Measurements from ENCODE around the gene FAIM. TPM values are rescaled to one million over a fixed set of nuclear protein-coding genes. Genes with fewer than 3 reads are reported as not detected.
"Not testable (repeated sequence)": the region's sequence is repeated elsewhere in the genome, so short reads cannot be mapped to it uniquely, and the experiment has no call there.

The FAIM gene
- total RNA-seq, 4 donors from 2014 or later, result 0.88 to 3.0 (median 1.1) TPM; not detected in 1

GRCh38 chr3:138678874-138679392, 70.4 kb downstream of the FAIM start:
- Histone ChIP-seq H3K36me3 (peaks cover 2 to 60% of the 10 kb centered on the region in 2 donors), H3K4me3 (no peak overlapping the region), H3K27ac (no peak overlapping the region), H3K9me3 (no peaks in the 10 kb centered on the region), H3K4me1 (no peaks in the 10 kb centered on the region), H3K27me3 (no peaks in the 10 kb centered on the region)
- no peak for TF ChIP-seq CTCF (IDR thresholded peaks at IDR 0.05 in 4 of 5, conservative IDR thresholded peaks at IDR 0.05 in 1 of 5)
- no peak for TF ChIP-seq POLR2A (IDR thresholded peaks at IDR 0.05)
- intact Hi-C loops (cut with DNase I; ENCODE audit: low total_unique reads), result no loop called here
- in situ Hi-C loops (cut with MboI; ENCODE audit: low sequenced_read_pairs in 4 of 4), result no loop called here
- DNase-seq (no peak), ATAC-seq (no peak)

DNA sequence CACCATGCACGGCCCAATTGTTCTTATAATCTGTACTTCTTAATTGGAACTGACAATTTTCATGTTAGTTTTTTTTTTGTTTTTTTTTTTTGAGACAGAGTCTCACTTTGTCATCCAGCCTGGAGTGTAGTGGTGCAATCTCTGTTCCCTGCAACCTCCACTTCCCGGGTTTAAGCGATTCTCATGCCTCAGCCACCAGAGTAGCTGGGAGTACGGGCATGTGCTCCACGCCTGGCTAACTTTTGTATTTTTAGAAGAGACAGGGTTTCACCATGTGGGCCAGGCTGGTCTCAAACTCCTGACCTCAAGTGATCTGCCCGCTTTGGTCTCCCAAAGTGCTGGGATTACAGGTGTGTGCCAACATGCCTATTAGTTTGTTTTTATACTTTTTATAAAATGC, 72.4 kb downstream of the FAIM start:
- ATAC-seq; H3K9me3 ChIP-seq; H3K4me1 ChIP-seq; H3K27me3 ChIP-seq; DNase-seq; in situ Hi-C loops (cut with MboI; ENCODE audit: low sequenced_read_pairs in 4 of 4); H3K4me3 ChIP-seq; intact Hi-C loops (cut with DNase I; ENCODE audit: low total_unique reads); H3K27ac ChIP-seq: not testable (repeated sequence)
- H3K36me3 ChIP-seq, result peaks cover 2 to 50% of the 10 kb centered on the region in 2 donors

- intact Hi-C loops (cut with DNase I; ENCODE audit: low total_unique reads) (no loop called here), in situ Hi-C loops (cut with MboI; ENCODE audit: low sequenced_read_pairs in 4 of 4) (no loop called here)
- peaks cover 6 to 50% of the 10 kb centered on the region in 2 donors for H3K36me3 ChIP-seq
These were observed 73.1 kb downstream of the FAIM start for GRCh38 chr3:138681463-138682220.

DNA sequence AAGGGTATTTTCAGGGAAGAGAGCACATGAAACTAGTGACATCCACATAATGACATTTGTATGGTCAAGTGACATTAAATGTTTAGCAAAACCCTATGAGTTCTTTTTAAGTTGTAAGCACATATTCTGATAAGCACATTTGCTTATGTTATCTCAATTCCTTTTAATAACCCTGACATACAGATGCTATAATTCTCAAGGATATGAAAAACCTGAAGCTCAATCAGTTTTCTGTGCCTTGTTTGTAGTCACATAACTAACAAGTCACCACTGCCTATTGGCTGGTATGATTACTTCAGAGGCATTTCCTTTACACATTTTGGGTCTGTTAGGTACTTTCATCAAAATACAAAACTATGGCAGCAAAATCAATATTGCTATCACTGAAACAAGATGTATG, 74.1 kb downstream of the FAIM start:
- intact Hi-C loops (cut with DNase I; ENCODE audit: low total_unique reads) (no loop called here), in situ Hi-C loops (cut with MboI; ENCODE audit: low sequenced_read_pairs in 4 of 4) (no loop called here)
- no peak for TF ChIP-seq CTCF (IDR thresholded peaks at IDR 0.05 in 4 of 5, conservative IDR thresholded peaks at IDR 0.05 in 1 of 5)
- no peak for TF ChIP-seq POLR2A (IDR thresholded peaks at IDR 0.05)

More at GRCh38 chr3:138681463-138682220, 73.1 kb downstream of the FAIM start:
- Histone ChIP-seq H3K9me3 (no peaks in the 10 kb centered on the region), H3K27ac (no peak overlapping the region), H3K4me3 (no peak overlapping the region), H3K27me3 (no peaks in the 10 kb centered on the region), H3K4me1 (no peaks in the 10 kb centered on the region)
- DNase-seq, result no peak
- ATAC-seq, result no peak
- no peak for TF ChIP-seq CTCF (IDR thresholded peaks at IDR 0.05 in 4 of 5, conservative IDR thresholded peaks at IDR 0.05 in 1 of 5)
- TF ChIP-seq POLR2A (IDR thresholded peaks at IDR 0.05), result no peak

More for the DNA sequence above, 74.1 kb downstream of the FAIM start:
- H3K9me3 ChIP-seq, result no peaks in the 10 kb centered on the region
- peaks cover 6 to 43% of the 10 kb centered on the region in 2 donors for H3K36me3 ChIP-seq
- H3K4me1 ChIP-seq, result no peaks in the 10 kb centered on the region
- no peak overlapping the region for H3K4me3 ChIP-seq
- ATAC-seq (no peak), DNase-seq (no peak)
- no peak overlapping the region for H3K27ac ChIP-seq
- H3K27me3 ChIP-seq, result no peaks in the 10 kb centered on the region

Other genes with a start within 250 kb of the FAIM start
- gene ESYT3, start 174.2 kb upstream of the FAIM start, total RNA-seq, result 1 to 10 TPM in 1 of 4 donors, under 1 TPM in 3; 0.20 to 2.3 (median 0.77) TPM
- 10 to 100 TPM in 3 of 4 donors, 1 to 10 TPM in 1; 9.8 to 17.4 (median 12.3) TPM for gene CEP70, start 14.5 kb upstream of the FAIM start, total RNA-seq
- 10 to 100 TPM; 24.9 to 94.7 (median 36.8) TPM for gene PIK3CB, start 226.2 kb downstream of the FAIM start, total RNA-seq

All from gastrocnemius medialis (tissue), 4 donors.